Endothelial cell of umbilical vein (primary cell): Measurements from ENCODE around the gene ADAM33. TPM values are rescaled to one million over a fixed set of nuclear protein-coding genes. Genes with fewer than 3 reads are reported as not detected.

Source experiments
- BruUV-seq: library from RNA; stranded (reverse); fragments of 400-500 nt; replicated peaks from 2 replicates; lab custom pipeline; 2021; lab: Mats Ljungman, UMichigan
- CTCF ChIA-PET: fragments of 300-600, 350-600 bp; sonication (Branson Sonifier 250); formaldehyde crosslinking; loops from one replicate; lab custom pipeline; 2021; ENCODE audit warnings: antibody characterized with exemption, inconsistent platforms; lab: Charles Lee
- POLR2A ChIA-PET: fragments of 300-600, 350-600 bp; sonication (Branson Sonifier 250); formaldehyde crosslinking; loops from one replicate; lab custom pipeline; 2021; ENCODE audit warnings: antibody characterized with exemption, inconsistent platforms; lab: Charles Lee
- DNase-seq: peaks from one replicate; pipeline ENCODE4 v3.0.0-alpha.2; 2011; ENCODE audit warnings: low read depth, low spot score
- FAIRE-seq: peaks from 2 replicates; lab custom pipeline; 2011; peaks lifted over from hg19 to GRCh38; lab: Jason Lieb, UNC
- H2AFZ ChIP-seq: 2 replicates; pipeline ENCODE4 v1.6.0; 2012; ENCODE audit warnings: low read depth, low read length, control low read depth, inconsistent platforms
- H3K27ac ChIP-seq: 2 replicates; pipeline ENCODE4 v1.5.1; 2011; ENCODE audit warnings: low read depth, mild to moderate bottlenecking, control low read depth, low read length, moderate library complexity; ENCODE audit not compliant: insufficient read depth
- H3K27me3 ChIP-seq, 2 experiments: 2 replicates each; pipeline versions ENCODE4 v1.6.0 to v1.6.1; 2011; ENCODE audit warnings: low read length in 2 of 2, mixed read lengths in 1 of 2; ENCODE audit not compliant: control insufficient read depth in 2 of 2, insufficient read depth in 2 of 2
- H3K36me3 ChIP-seq, 2 experiments: 2 replicates in 1 of 2; 3 replicates in 1 of 2; pipeline ENCODE4 v1.5.1; 2011; ENCODE audit warnings: low read length in 2 of 2, mild to moderate bottlenecking in 1 of 2, moderate library complexity in 1 of 2; ENCODE audit not compliant: control insufficient read depth in 2 of 2, insufficient read depth in 2 of 2; ENCODE audit errors: extremely low read depth in 1 of 2
- H3K4me1 ChIP-seq: 3 replicates; pipeline ENCODE4 v1.5.1; 2011; ENCODE audit warnings: mild to moderate bottlenecking, low read length; ENCODE audit not compliant: control insufficient read depth, insufficient read depth; ENCODE audit errors: extremely low read depth
- H3K4me2 ChIP-seq: 2 replicates; pipeline ENCODE4 v1.6.1; 2011; ENCODE audit warnings: low read length, control low read depth, mixed read lengths; ENCODE audit not compliant: insufficient read depth
- H3K4me3 ChIP-seq, 3 experiments: fragments of 200-600 bp in 1 of 3; sonication (generic), shearing (Covaris generic) in 1 of 3; replicated peaks in 1 of 3; 2 replicates each; pipeline ENCODE4 v1.5.1; 2011 to 2016; ENCODE audit warnings: control low read depth in 3 of 3, low read length in 3 of 3, mild to moderate bottlenecking in 2 of 3, inconsistent platforms in 1 of 3, low read depth in 1 of 3, moderate library complexity in 1 of 3; ENCODE audit not compliant: insufficient read depth in 1 of 3
- H3K79me2 ChIP-seq: 2 replicates; pipeline ENCODE4 v1.6.0; 2012; ENCODE audit warnings: low read length, inconsistent platforms; ENCODE audit not compliant: control insufficient read depth, insufficient read depth
- H3K9ac ChIP-seq: replicated peaks from 2 replicates; pipeline ENCODE3; 2011; ENCODE audit warnings: low read length, control low read depth; ENCODE audit not compliant: insufficient read depth; ENCODE audit errors: extremely low read depth
- H3K9me1 ChIP-seq: replicated peaks from 3 replicates; pipeline ENCODE4 v1.6.0; 2011; ENCODE audit warnings: mild to moderate bottlenecking, low read length; ENCODE audit not compliant: control insufficient read depth, insufficient read depth; ENCODE audit errors: extremely low read depth
- H3K9me3 ChIP-seq: replicated peaks from 2 replicates; pipeline ENCODE4 v1.5.1; 2012; ENCODE audit warnings: low read length, inconsistent platforms; ENCODE audit not compliant: control insufficient read depth, insufficient read depth
- H4K20me1 ChIP-seq: replicated peaks from 2 replicates; pipeline ENCODE3; 2011; ENCODE audit warnings: mild to moderate bottlenecking, low read length; ENCODE audit not compliant: control insufficient read depth, insufficient read depth; ENCODE audit errors: extremely low read depth
- EZH2 ChIP-seq: IDR thresholded peaks from 2 replicates; pipeline ENCODE4 v1.6.1; 2012; ENCODE audit warnings: borderline replicate concordance, low read depth, mild to moderate bottlenecking, moderate library complexity, low read length, inconsistent platforms; ENCODE audit not compliant: severe bottlenecking
- FOS ChIP-seq: IDR thresholded peaks from 2 replicates; pipeline ENCODE4 v1.6.1; 2011; ENCODE audit warnings: mild to moderate bottlenecking, low read length, moderate library complexity, borderline replicate concordance; ENCODE audit not compliant: insufficient read depth
- GATA2 ChIP-seq: IDR thresholded peaks from 2 replicates; pipeline ENCODE4 v1.7.0; 2011; ENCODE audit warnings: low read depth, mild to moderate bottlenecking, moderate library complexity, mixed read lengths, low read length; ENCODE audit not compliant: insufficient read length, insufficient read depth
- JUN ChIP-seq: IDR thresholded peaks from 2 replicates; pipeline ENCODE4 v1.6.1; 2011; ENCODE audit warnings: borderline replicate concordance, low read depth; ENCODE audit not compliant: insufficient read length, insufficient read depth
- MYC ChIP-seq: IDR thresholded peaks from one replicate; pipeline ENCODE4 v1.6.1; 2011; ENCODE audit warnings: mild to moderate bottlenecking, low read depth, low read length
- POLR2A ChIP-seq: IDR thresholded peaks from 2 replicates; pipeline ENCODE4 v1.6.1; 2012; ENCODE audit warnings: low read depth, mild to moderate bottlenecking, control low read depth, low read length
- POLR2AphosphoS5 ChIP-seq: IDR thresholded peaks from 2 replicates; pipeline ENCODE4 v1.6.1; 2012; ENCODE audit warnings: low read depth, mild to moderate bottlenecking, control low read depth, low read length, moderate library complexity; ENCODE audit not compliant: insufficient read depth
- dilution Hi-C: fragments of 300-500 bp; cut with MboI; formaldehyde crosslinking; loops from one replicate; pipeline ENCODE4 v1.15.0; 2019; ENCODE audit warnings: low sequenced_read_pairs; ENCODE audit not compliant: extremely low pct_ligation_motif_present
- intact Hi-C: fragments of 100-400 bp; cut with micrococcal nuclease; formaldehyde crosslinking; loops from one replicate; pipeline ENCODE4 v1.10.0; 2022
- polyA plus RNA-seq, 4 experiments: library from polyadenylated mRNA; depleted of rRNA in 3 of 4; stranded (reverse) in 3 of 4; unstranded in 1 of 4; fragments of >200 nt; gene quantifications; 2 replicates each; pipeline versions ENCODE4 v1.2.1 to v1.2.3, GENCODE V29; 2011 to 2012; ENCODE audit warnings: missing spikeins in 1 of 4
- total RNA-seq: library from RNA; stranded (reverse); gene quantifications from 2 replicates; pipeline ENCODE4 v1.2.3, GENCODE V29; 2021
- TF ChIP-seq, protein P1 (sequence below), 2 donors: IDR thresholded peaks; 1 replicate in 1 of 2; 2 replicates in 1 of 2; pipeline ENCODE4 v1.5.1; 2011; ENCODE audit warnings: low read length in 2 of 2, mild to moderate bottlenecking in 2 of 2, moderate library complexity in 2 of 2, control low read depth in 1 of 2, inconsistent platforms in 1 of 2, low read depth in 1 of 2; ENCODE audit not compliant: insufficient read depth in 1 of 2; ENCODE audit errors: extremely low read depth in 1 of 2
- TF ChIP-seq, protein P2 (sequence below): IDR thresholded peaks from 2 replicates; pipeline ENCODE4 v1.6.1; 2011; ENCODE audit not compliant: insufficient read depth, insufficient read length

Gene ADAM33
- total and polyA plus RNA-seq, 2 donors (not counting 3 experiments of a cell fraction or from before 2014, with no cell fraction given): 0.06 to 0.18 TPM

GRCh38 chr20:3654326-3655130 is 27.3 kb downstream of the ADAM33 start:
- Histone ChIP-seq H4K20me1 (no peaks in the 10 kb centered on the region), H3K9ac (no peak overlapping the region), H3K36me3 (no peaks in the 10 kb centered on the region), H3K27ac (no peak overlapping the region), H3K4me2 (no peak overlapping the region), H3K9me3 (no peaks in the 10 kb centered on the region), H3K4me3 (no peak overlapping the region), H3K9me1 (no peaks in the 10 kb centered on the region), H3K27me3 (peaks cover 2 to 5% of the 10 kb centered on the region in 2 experiments), H3K79me2 (no peaks in the 10 kb centered on the region), H2AFZ (no peak overlapping the region), H3K4me1 (no peaks in the 10 kb centered on the region)
- DNase-seq: no peak
- intact Hi-C loops (no loop called here), dilution Hi-C loops (no loop called here)
- POLR2A ChIA-PET: no interaction called here
- no TSS peak for BruUV-seq
- CTCF ChIA-PET: interaction anchor here (2.0 kb wide), 1 partner anchor 22 kb away, joined by 6 read pairs; no protein-coding TSS in a partner anchor
- TF ChIP-seq, protein P1, sequence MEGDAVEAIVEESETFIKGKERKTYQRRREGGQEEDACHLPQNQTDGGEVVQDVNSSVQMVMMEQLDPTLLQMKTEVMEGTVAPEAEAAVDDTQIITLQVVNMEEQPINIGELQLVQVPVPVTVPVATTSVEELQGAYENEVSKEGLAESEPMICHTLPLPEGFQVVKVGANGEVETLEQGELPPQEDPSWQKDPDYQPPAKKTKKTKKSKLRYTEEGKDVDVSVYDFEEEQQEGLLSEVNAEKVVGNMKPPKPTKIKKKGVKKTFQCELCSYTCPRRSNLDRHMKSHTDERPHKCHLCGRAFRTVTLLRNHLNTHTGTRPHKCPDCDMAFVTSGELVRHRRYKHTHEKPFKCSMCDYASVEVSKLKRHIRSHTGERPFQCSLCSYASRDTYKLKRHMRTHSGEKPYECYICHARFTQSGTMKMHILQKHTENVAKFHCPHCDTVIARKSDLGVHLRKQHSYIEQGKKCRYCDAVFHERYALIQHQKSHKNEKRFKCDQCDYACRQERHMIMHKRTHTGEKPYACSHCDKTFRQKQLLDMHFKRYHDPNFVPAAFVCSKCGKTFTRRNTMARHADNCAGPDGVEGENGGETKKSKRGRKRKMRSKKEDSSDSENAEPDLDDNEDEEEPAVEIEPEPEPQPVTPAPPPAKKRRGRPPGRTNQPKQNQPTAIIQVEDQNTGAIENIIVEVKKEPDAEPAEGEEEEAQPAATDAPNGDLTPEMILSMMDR (IDR thresholded peaks at IDR 0.05; ENCODE audit: extremely low read depth in 1 of 2, insufficient read depth in 1 of 2, low read depth in 1 of 2, low read length in 2 of 2): no peak
- TF ChIP-seq, protein P2, sequence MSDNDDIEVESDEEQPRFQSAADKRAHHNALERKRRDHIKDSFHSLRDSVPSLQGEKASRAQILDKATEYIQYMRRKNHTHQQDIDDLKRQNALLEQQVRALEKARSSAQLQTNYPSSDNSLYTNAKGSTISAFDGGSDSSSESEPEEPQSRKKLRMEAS: no peak
- TF ChIP-seq GATA2: no peak
- TF ChIP-seq EZH2: no peak
- TF ChIP-seq JUN: no peak
- TF ChIP-seq MYC: no peak
- no peak for TF ChIP-seq POLR2AphosphoS5
- no peak for TF ChIP-seq POLR2A
- no peak for TF ChIP-seq FOS
- FAIRE-seq: no peak
